Neuronal stem cell (in vitro differentiated cells): ENCODE data around the gene FBXW11.
"Not testable (repeated sequence)": the region's sequence is repeated elsewhere in the genome, so short reads cannot be mapped to it uniquely, and the experiment has no call there.

Experiments used
- DNase-seq: peaks from one replicate; pipeline ENCODE4 v3.0.0-alpha.2; 2013; ENCODE audit warnings: low spot score
- H2AFZ ChIP-seq: one replicate; pipeline ENCODE4 v1.6.1; 2013; ENCODE audit warnings: mild to moderate bottlenecking, low read length, inconsistent platforms
- H2AK5ac ChIP-seq: 2 replicates; pipeline ENCODE4 v1.6.1; 2013; ENCODE audit warnings: low read depth, mild to moderate bottlenecking, inconsistent platforms, low read length, moderate library complexity, mixed read lengths
- H2BK120ac ChIP-seq: 2 replicates; pipeline ENCODE4 v1.6.1; 2013; ENCODE audit warnings: low read depth, mild to moderate bottlenecking, inconsistent platforms, low read length, moderate library complexity, mixed read lengths
- H2BK12ac ChIP-seq: one replicate; pipeline ENCODE4 v1.6.1; 2013; ENCODE audit warnings: low read length, inconsistent platforms
- H2BK15ac ChIP-seq: 2 replicates; pipeline ENCODE4 v1.6.1; 2013; ENCODE audit warnings: mild to moderate bottlenecking, low read length, inconsistent platforms, mixed read lengths
- H2BK5ac ChIP-seq: one replicate; pipeline ENCODE4 v1.6.1; 2013; ENCODE audit warnings: inconsistent platforms, mild to moderate bottlenecking, low read length, moderate library complexity
- H3K14ac ChIP-seq: one replicate; pipeline ENCODE4 v1.6.1; 2013; ENCODE audit warnings: low read length, inconsistent platforms
- H3K18ac ChIP-seq: 2 replicates; pipeline ENCODE4 v1.6.1; 2013; ENCODE audit warnings: low read length, inconsistent platforms
- H3K23ac ChIP-seq: 2 replicates; pipeline ENCODE4 v1.6.1; 2013; ENCODE audit warnings: low read depth, mild to moderate bottlenecking, mixed read lengths, low read length, inconsistent platforms; ENCODE audit not compliant: poor library complexity
- H3K27ac ChIP-seq: replicated peaks from 3 replicates; pipeline ENCODE4 v1.5.1; 2013; ENCODE audit warnings: low read length, inconsistent platforms
- H3K27me3 ChIP-seq, 3 experiments: 2 replicates each; pipeline ENCODE4 v1.6.1; 2013; ENCODE audit warnings: low read length in 3 of 3, mild to moderate bottlenecking in 2 of 3, inconsistent platforms in 1 of 3, low read depth in 1 of 3, mixed read lengths in 1 of 3, moderate library complexity in 1 of 3; ENCODE audit not compliant: control insufficient read depth in 3 of 3, insufficient read depth in 3 of 3
- H3K36me3 ChIP-seq, 2 donors: replicated peaks in 1 of 2; 2 replicates each; pipeline ENCODE4 v1.6.1; 2013; ENCODE audit warnings: low read length in 2 of 2; ENCODE audit not compliant: control insufficient read depth in 2 of 2, insufficient read depth in 2 of 2
- H3K4ac ChIP-seq: 2 replicates; pipeline ENCODE4 v1.6.1; 2013; ENCODE audit warnings: inconsistent platforms, mild to moderate bottlenecking, low read length, moderate library complexity
- H3K4me1 ChIP-seq, 2 donors: 1 replicate in 1 of 2; 2 replicates in 1 of 2; pipeline ENCODE4 v1.6.1; 2013; ENCODE audit warnings: low read length in 2 of 2, low read depth in 1 of 2; ENCODE audit not compliant: control insufficient read depth in 2 of 2, insufficient read depth in 1 of 2
- H3K4me2 ChIP-seq: one replicate; pipeline ENCODE4 v1.6.1; 2013; ENCODE audit warnings: mild to moderate bottlenecking, low read length, inconsistent platforms; ENCODE audit not compliant: insufficient read depth, poor library complexity, severe bottlenecking
- H3K4me3 ChIP-seq, 2 donors: 2 replicates each; pipeline ENCODE4 v1.5.1; 2013; ENCODE audit warnings: low read length in 2 of 2, mild to moderate bottlenecking in 2 of 2, inconsistent platforms in 1 of 2, moderate library complexity in 1 of 2
- H3K79me1 ChIP-seq: one replicate; pipeline ENCODE4 v1.6.1; 2013; ENCODE audit warnings: low read depth, mild to moderate bottlenecking, inconsistent platforms, low read length, moderate library complexity
- H3K9ac ChIP-seq: one replicate; pipeline ENCODE4 v1.6.1; 2013; ENCODE audit warnings: mild to moderate bottlenecking, low read depth, low read length, inconsistent platforms; ENCODE audit not compliant: poor library complexity
- H3K9me3 ChIP-seq, 2 donors: replicated peaks in 1 of 2; 2 replicates each; pipeline versions ENCODE3 to v1.6.1; 2013; ENCODE audit warnings: low read length in 2 of 2, mild to moderate bottlenecking in 2 of 2, inconsistent platforms in 1 of 2, low read depth in 1 of 2, mixed read lengths in 1 of 2, moderate library complexity in 1 of 2; ENCODE audit not compliant: control insufficient read depth in 2 of 2, insufficient read depth in 1 of 2
- H4K8ac ChIP-seq: one replicate; pipeline ENCODE4 v1.6.1; 2013; ENCODE audit warnings: low read depth, mild to moderate bottlenecking, inconsistent platforms, low read length, moderate library complexity
- H4K91ac ChIP-seq: one replicate; pipeline ENCODE4 v1.6.1; 2013; ENCODE audit warnings: low read length, low read depth, mild to moderate bottlenecking, inconsistent platforms; ENCODE audit not compliant: poor library complexity
- WGBS, 2 donors: extraction: QIAGEN DNeasy Blood & Tissue Kit; methylation state at CpG; one replicate each; pipeline ENCODE4 v1.1.7; 2013; ENCODE audit warnings: missing lambda C conversion rate in 2 of 2, mixed read lengths in 1 of 2; ENCODE audit not compliant: insufficient read length in 2 of 2, insufficient replicate concordance in 1 of 2; ENCODE audit errors: extremely low coverage in 2 of 2; 5-methylcytosine and 5-hydroxymethylcytosine counted together

The FBXW11 gene

GRCh38 chr5:171979606-171980005, 26.8 kb downstream of the FBXW11 start:
- H3K27ac ChIP-seq = no peak overlapping the region
- peaks cover 0 to 16% of the 10 kb centered on the region in 2 donors for H3K36me3 ChIP-seq
- no peak overlapping the region for H4K8ac ChIP-seq
- H2BK120ac ChIP-seq = no peak overlapping the region
- H2AFZ ChIP-seq = no peak overlapping the region
- H2BK12ac ChIP-seq = no peak overlapping the region
- H4K91ac ChIP-seq = no peak overlapping the region
- H3K4me1 ChIP-seq = peaks cover 0 to 2% of the 10 kb centered on the region in 2 donors
- no peak overlapping the region for H3K4me2 ChIP-seq
- no CpG with 5 or more reads among the region's 8 CpGs for WGBS, 2 donors
- H3K18ac ChIP-seq = no peak overlapping the region
- no peak for DNase-seq
- no peak overlapping the region for H3K14ac ChIP-seq
- H3K4ac ChIP-seq = no peak overlapping the region
- no peak overlapping the region for H2BK15ac ChIP-seq
- H3K9ac ChIP-seq = no peak overlapping the region
- no peak overlapping the region for H2AK5ac ChIP-seq
- H3K23ac ChIP-seq = no peak overlapping the region
- no peaks in the 10 kb centered on the region for H3K27me3 ChIP-seq
- peaks cover 3% of the 10 kb centered on the region for H3K79me1 ChIP-seq
- H2BK5ac ChIP-seq = no peak overlapping the region
- H3K9me3 ChIP-seq = peaks cover 3 to 40% of the 10 kb centered on the region in 2 donors
- no peak overlapping the region for H3K4me3 ChIP-seq

- no peak overlapping the region for H3K18ac ChIP-seq
Measured at GRCh38 chr5:171978519-171978918, 27.9 kb downstream of the FBXW11 start.

DNA sequence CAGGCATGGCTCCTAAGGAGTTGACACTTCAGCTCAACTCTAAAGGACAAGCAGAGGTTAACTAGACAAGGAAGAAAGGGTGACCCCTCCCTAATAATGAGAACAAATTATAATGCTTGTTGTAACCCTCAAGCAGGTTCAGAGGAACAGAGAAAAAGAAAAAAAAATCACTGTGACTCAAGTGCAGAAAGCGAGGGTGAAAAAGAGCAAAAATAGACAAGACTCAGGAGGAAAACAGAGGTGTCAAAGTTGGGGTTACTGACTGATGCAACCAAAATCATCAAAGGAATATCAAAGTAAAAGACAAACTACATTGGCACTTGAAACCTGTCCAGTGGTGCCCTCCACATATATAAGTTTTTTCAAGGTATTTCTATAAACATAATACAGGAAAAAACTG, 28.4 kb downstream of the FBXW11 start:
- no peak overlapping the region for H3K4me3 ChIP-seq

More at GRCh38 chr5:171978519-171978918, 27.9 kb downstream of the FBXW11 start:
- H2BK15ac ChIP-seq = no peak overlapping the region
- H3K27ac ChIP-seq = no peak overlapping the region
- peaks cover 3 to 40% of the 10 kb centered on the region in 2 donors for H3K9me3 ChIP-seq
- no peak overlapping the region for H2BK5ac ChIP-seq
- no peak overlapping the region for H2AFZ ChIP-seq
- DNase-seq = no peak
- H3K4me3 ChIP-seq = no peak overlapping the region
- no peak overlapping the region for H4K91ac ChIP-seq
- H3K79me1 ChIP-seq = peaks cover 3% of the 10 kb centered on the region
- H2AK5ac ChIP-seq = no peak overlapping the region
- H3K4me2 ChIP-seq = no peak overlapping the region
- no peak overlapping the region for H3K14ac ChIP-seq
- no peak overlapping the region for H2BK12ac ChIP-seq
- no peak overlapping the region for H3K23ac ChIP-seq
- H3K27me3 ChIP-seq = no peaks in the 10 kb centered on the region
- H3K36me3 ChIP-seq = peaks cover 0 to 16% of the 10 kb centered on the region in 2 donors
- H3K9ac ChIP-seq = no peak overlapping the region
- H2BK120ac ChIP-seq = no peak overlapping the region
- H3K4ac ChIP-seq = no peak overlapping the region
- H4K8ac ChIP-seq = no peak overlapping the region
- WGBS, 2 donors = no CpG with 5 or more reads among the region's 4 CpGs
- peaks cover 0 to 2% of the 10 kb centered on the region in 2 donors for H3K4me1 ChIP-seq

DNA sequence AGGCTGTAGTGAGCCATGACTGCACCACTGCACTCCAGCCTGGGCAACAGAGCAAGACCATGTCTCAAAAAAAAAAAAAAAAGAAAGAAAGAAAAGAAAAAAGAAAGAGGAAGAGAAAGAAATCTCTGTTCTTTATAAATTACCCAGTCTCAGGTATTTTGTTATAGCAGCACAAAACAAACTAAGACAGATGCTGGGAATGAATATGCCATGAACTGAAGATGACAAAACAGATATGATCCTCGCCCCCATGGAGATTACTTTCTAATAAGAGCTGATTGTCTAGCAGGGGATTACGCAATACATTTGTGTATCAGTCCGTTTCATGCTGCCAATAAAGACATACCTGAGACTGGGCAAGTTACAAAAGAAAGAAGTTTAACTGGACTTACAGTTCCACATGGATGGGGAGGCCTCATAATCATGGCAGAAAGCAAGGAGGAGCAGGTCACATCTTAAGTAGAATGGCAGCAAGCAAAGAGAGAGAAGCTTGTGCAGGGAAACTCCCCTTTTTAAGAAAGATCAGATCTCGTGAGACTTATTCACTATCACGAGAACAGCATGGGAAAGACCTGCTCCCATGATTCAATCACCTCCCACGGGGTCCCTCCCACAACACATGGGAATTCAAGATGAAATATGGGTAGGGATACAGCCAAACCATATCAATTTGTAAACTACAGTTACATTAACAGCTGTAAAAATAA, 29.0 kb downstream of the FBXW11 start:
- not testable (repeated sequence) for H4K8ac ChIP-seq, H3K23ac ChIP-seq, H2AK5ac ChIP-seq, H3K4me1 ChIP-seq, H3K27ac ChIP-seq, H3K36me3 ChIP-seq, DNase-seq, H2BK15ac ChIP-seq, H3K9ac ChIP-seq, H2BK120ac ChIP-seq, H2BK5ac ChIP-seq, H3K4me3 ChIP-seq, H3K27me3 ChIP-seq, H2AFZ ChIP-seq, H4K91ac ChIP-seq, H3K4ac ChIP-seq, H2BK12ac ChIP-seq, H3K14ac ChIP-seq, H3K79me1 ChIP-seq, H3K18ac ChIP-seq, H3K4me2 ChIP-seq
- H3K9me3 ChIP-seq = peaks cover 3 to 40% of the 10 kb centered on the region in 2 donors
- WGBS, 2 donors = no CpG with 5 or more reads among the region's 6 CpGs

More for the DNA sequence above, 28.4 kb downstream of the FBXW11 start:
- H3K4me2 ChIP-seq = no peak overlapping the region
- H3K9ac ChIP-seq = no peak overlapping the region
- H3K36me3 ChIP-seq = peaks cover 0 to 13% of the 10 kb centered on the region in 2 donors
- no peak overlapping the region for H3K27ac ChIP-seq
- no peak overlapping the region for H2AFZ ChIP-seq
- peaks cover 0 to 2% of the 10 kb centered on the region in 2 donors for H3K4me1 ChIP-seq
- no peak overlapping the region for H2AK5ac ChIP-seq
- H3K14ac ChIP-seq = no peak overlapping the region
- H3K79me1 ChIP-seq = peaks cover 3% of the 10 kb centered on the region
- no peak overlapping the region for H2BK5ac ChIP-seq
- H2BK120ac ChIP-seq = no peak overlapping the region
- H2BK15ac ChIP-seq = no peak overlapping the region
- no CpG with 5 or more reads among the region's 1 CpG for WGBS, 2 donors
- H3K9me3 ChIP-seq = peaks cover 3 to 40% of the 10 kb centered on the region in 2 donors
- H3K23ac ChIP-seq = no peak overlapping the region
- no peak overlapping the region for H4K8ac ChIP-seq
- no peak overlapping the region for H3K4ac ChIP-seq
- H3K27me3 ChIP-seq = no peaks in the 10 kb centered on the region
- H3K18ac ChIP-seq = no peak overlapping the region
- no peak overlapping the region for H4K91ac ChIP-seq
- no peak overlapping the region for H2BK12ac ChIP-seq
- DNase-seq = no peak
